ENCODE data around the gene CAMP. TPM values are rescaled to one million over a fixed set of nuclear protein-coding genes. Genes with fewer than 3 reads are reported as not detected.
"Not testable (repeated sequence)": the region's sequence is repeated elsewhere in the genome, so short reads cannot be mapped to it uniquely, and the experiment has no call there.

CAMP gene
- polyA plus RNA-seq, 1 of the 3 experiments (the other 2 are of a cell fraction), result not detected

DNA sequence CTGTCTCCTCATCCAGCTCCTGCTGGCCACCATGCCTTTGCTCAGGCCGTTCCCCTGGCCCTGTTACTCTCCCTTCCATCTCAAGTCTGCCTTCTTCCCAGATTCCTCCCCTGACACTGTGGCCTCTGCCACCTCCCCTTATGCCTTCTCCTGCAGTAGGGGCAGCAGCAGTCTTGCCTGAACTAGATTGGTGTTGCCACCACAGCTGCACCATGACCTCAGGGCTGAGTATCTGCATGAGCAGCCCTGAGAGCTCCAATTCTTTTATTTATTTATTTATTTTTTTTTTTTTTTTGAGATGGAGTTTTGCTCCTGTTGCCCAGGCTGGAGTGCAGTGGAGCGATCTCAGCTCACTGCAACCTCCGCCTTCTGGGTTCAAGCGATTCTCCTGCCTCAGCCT is 13.8 kb upstream of the CAMP start:
- 95% methylated on average over 4 of the region's 4 CpGs for WGBS (ENCODE audit: low lambda C conversion rate)

DNA sequence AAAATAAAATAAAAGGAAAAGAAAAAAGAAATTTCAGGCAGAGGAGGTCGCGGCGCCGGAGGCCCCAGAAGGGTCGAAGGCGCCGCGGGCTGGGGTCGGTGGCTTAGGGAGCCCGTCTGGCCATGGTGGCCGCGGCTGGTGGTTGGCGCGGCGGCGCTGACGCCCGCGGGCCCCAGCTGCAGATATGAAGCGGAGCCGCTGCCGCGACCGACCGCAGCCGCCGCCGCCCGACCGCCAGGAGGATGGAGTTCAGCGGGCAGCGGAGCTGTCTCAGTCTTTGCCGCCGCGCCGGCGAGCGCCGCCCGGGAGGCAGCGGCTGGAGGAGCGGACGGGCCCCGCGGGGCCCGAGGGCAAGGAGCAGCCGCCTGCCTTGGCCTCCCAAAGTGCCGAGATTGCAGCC is 12.8 kb upstream of the CAMP start:
- H3F3A ChIP-seq (replicated peaks; ENCODE audit: insufficient read depth); POLR2A ChIA-PET; H3K4me2 ChIP-seq; H3K9me2 ChIP-seq; H3K9ac ChIP-seq; H3K79me2 ChIP-seq (ENCODE audit: insufficient read depth); H3K4me3 ChIP-seq (ENCODE audit: low read depth in 2 of 2, low read length in 1 of 2); H3K27ac ChIP-seq (ENCODE audit: low read depth in 2 of 2, low read length in 1 of 2); H3K4me1 ChIP-seq (ENCODE audit: control insufficient read depth in 1 of 2, insufficient read depth in 2 of 2, low read depth in 1 of 2, low read length in 1 of 2); H2AFZ ChIP-seq (ENCODE audit: low read depth); H4K20me1 ChIP-seq (ENCODE audit: insufficient read depth); H3K27me3 ChIP-seq (ENCODE audit: insufficient read depth); H3K36me3 ChIP-seq (replicated peaks in 1 of 2; ENCODE audit: control insufficient read depth in 1 of 2, insufficient read depth in 2 of 2, low read length in 1 of 2); H3K9me3 ChIP-seq; DNase-seq: not testable (repeated sequence)
- CTCF ChIA-PET, result interaction anchor here (1.1 kb wide), 1 partner anchor 16 kb away, joined by 4 read pairs; no protein-coding TSS in a partner anchor
- WGBS (ENCODE audit: low lambda C conversion rate), result no CpG with 5 or more reads among the region's 48 CpGs

More for the DNA sequence above, 13.8 kb upstream of the CAMP start:
- Histone ChIP-seq H3K9me2 (no peaks in the 10 kb centered on the region), H3K4me3 (ENCODE audit: low read depth in 2 of 2, low read length in 1 of 2) (no peak overlapping the region), H3K4me2 (no peak overlapping the region), H3K4me1 (ENCODE audit: control insufficient read depth in 1 of 2, insufficient read depth in 2 of 2, low read depth in 1 of 2, low read length in 1 of 2) (no peaks in the 10 kb centered on the region), H3K9ac (no peak overlapping the region), H4K20me1 (ENCODE audit: insufficient read depth) (no peaks in the 10 kb centered on the region), H3K79me2 (ENCODE audit: insufficient read depth) (no peaks in the 10 kb centered on the region), H3K9me3 (no peaks in the 10 kb centered on the region), H3F3A (replicated peaks; ENCODE audit: insufficient read depth) (no peaks in the 10 kb centered on the region), H2AFZ (ENCODE audit: low read depth) (no peak overlapping the region), H3K27ac (ENCODE audit: low read depth in 2 of 2, low read length in 1 of 2) (no peak overlapping the region), H3K27me3 (ENCODE audit: insufficient read depth) (no peaks in the 10 kb centered on the region), H3K36me3 (replicated peaks in 1 of 2; ENCODE audit: control insufficient read depth in 1 of 2, insufficient read depth in 2 of 2, low read length in 1 of 2) (no peaks in the 10 kb centered on the region)
- no peak for DNase-seq
- CTCF ChIA-PET, result interaction anchor here (0.7 to 1.4 kb wide), 3 partner anchors 15 to 372 kb away, joined by 3 to 4 read pairs (median 3); no protein-coding TSS in a partner anchor
- no peak for TF ChIP-seq GABPA (IDR thresholded peaks at IDR 0.05; ENCODE audit: low read depth)
- TF ChIP-seq, protein P1, sequence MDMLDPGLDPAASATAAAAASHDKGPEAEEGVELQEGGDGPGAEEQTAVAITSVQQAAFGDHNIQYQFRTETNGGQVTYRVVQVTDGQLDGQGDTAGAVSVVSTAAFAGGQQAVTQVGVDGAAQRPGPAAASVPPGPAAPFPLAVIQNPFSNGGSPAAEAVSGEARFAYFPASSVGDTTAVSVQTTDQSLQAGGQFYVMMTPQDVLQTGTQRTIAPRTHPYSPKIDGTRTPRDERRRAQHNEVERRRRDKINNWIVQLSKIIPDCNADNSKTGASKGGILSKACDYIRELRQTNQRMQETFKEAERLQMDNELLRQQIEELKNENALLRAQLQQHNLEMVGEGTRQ (IDR thresholded peaks at IDR 0.05; ENCODE audit: borderline replicate concordance, low read depth, low read length), result no peak
- TF ChIP-seq RCOR1 (IDR thresholded peaks at IDR 0.05; ENCODE audit: low read length), result no peak
- no peak for TF ChIP-seq RAD21 (IDR thresholded peaks at IDR 0.05; ENCODE audit: low read length)
- TF ChIP-seq, protein P2, sequence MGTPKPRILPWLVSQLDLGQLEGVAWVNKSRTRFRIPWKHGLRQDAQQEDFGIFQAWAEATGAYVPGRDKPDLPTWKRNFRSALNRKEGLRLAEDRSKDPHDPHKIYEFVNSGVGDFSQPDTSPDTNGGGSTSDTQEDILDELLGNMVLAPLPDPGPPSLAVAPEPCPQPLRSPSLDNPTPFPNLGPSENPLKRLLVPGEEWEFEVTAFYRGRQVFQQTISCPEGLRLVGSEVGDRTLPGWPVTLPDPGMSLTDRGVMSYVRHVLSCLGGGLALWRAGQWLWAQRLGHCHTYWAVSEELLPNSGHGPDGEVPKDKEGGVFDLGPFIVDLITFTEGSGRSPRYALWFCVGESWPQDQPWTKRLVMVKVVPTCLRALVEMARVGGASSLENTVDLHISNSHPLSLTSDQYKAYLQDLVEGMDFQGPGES (IDR thresholded peaks at IDR 0.05; ENCODE audit: low read depth, low read length), result no peak
- TF ChIP-seq YY1 (IDR thresholded peaks at IDR 0.05; ENCODE audit: low read depth), result no peak
- TF ChIP-seq TCF12 (IDR thresholded peaks at IDR 0.05), result no peak
- no peak for TF ChIP-seq MXI1 (IDR thresholded peaks at IDR 0.05; ENCODE audit: low read depth, low read length)
- TF ChIP-seq ELF1 (IDR thresholded peaks at IDR 0.05), result no peak
- POLR2A ChIA-PET, result interaction anchor here (0.6 kb wide), 2 partner anchors 231 to 322 kb away, joined by 3 to 5 read pairs; partner anchors contain the start of genes CCDC51 and TMA7

DNA sequence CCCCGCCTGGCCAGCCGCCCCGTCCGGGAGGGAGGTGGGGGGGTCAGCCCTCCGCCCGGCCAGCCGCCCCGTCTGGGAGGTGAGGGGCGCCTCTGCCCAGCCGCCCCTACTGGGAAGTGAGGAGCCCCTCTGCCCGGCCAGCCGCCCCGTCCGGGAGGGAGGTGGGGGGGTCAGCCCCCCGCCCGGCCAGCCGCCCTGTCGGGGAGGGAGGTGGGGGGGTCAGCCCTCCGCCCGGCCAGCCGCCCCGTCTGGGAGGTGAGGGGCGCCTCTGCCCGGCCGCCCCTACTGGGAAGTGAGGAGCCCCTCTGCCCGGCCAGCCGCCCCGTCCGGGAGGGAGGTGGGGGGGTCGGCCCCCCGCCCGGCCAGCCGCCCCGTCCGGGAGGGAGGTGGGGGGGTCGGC is 11.5 kb upstream of the CAMP start:
- H3K79me2 ChIP-seq (ENCODE audit: insufficient read depth); H3K27ac ChIP-seq (ENCODE audit: low read depth in 2 of 2, low read length in 1 of 2); H4K20me1 ChIP-seq (ENCODE audit: insufficient read depth); H3K4me2 ChIP-seq; H3K36me3 ChIP-seq (replicated peaks in 1 of 2; ENCODE audit: control insufficient read depth in 1 of 2, insufficient read depth in 2 of 2, low read length in 1 of 2); H3K4me1 ChIP-seq (ENCODE audit: control insufficient read depth in 1 of 2, insufficient read depth in 2 of 2, low read depth in 1 of 2, low read length in 1 of 2); POLR2A ChIA-PET; H3K9me2 ChIP-seq; H3F3A ChIP-seq (replicated peaks; ENCODE audit: insufficient read depth); CTCF ChIA-PET; H3K9ac ChIP-seq; H3K9me3 ChIP-seq; H2AFZ ChIP-seq (ENCODE audit: low read depth); H3K4me3 ChIP-seq (ENCODE audit: low read depth in 2 of 2, low read length in 1 of 2); DNase-seq; H3K27me3 ChIP-seq (ENCODE audit: insufficient read depth): not testable (repeated sequence)
- 86% methylated on average over 13 of the region's 36 CpGs for WGBS (ENCODE audit: low lambda C conversion rate)

All from SK-N-SH (cell line).